GM12873 (cell line): ENCODE measurements around the gene PROSER2.

Experiments
- CTCF ChIP-seq: IDR thresholded peaks from 2 replicates; pipeline ENCODE4 v1.5.1; 2012; ENCODE audit warnings: low read depth, mild to moderate bottlenecking, moderate library complexity, low read length, control low read depth; ENCODE audit not compliant: insufficient read depth; ENCODE audit errors: missing control alignments

PROSER2 gene

GRCh38 chr10:11849911-11850310 lies 26.8 kb downstream of the PROSER2 start:
- no peak for TF ChIP-seq CTCF

- no peak for TF ChIP-seq CTCF
These were observed 28.8 kb downstream of the PROSER2 start for GRCh38 chr10:11851910-11852309.

- peak; percentile 57 for TF ChIP-seq CTCF
These were observed 30.3 kb downstream of the PROSER2 start for GRCh38 chr10:11853468-11853867.

- TF ChIP-seq CTCF: no peak
These were observed 31.1 kb downstream of the PROSER2 start for GRCh38 chr10:11854301-11854700.

- no peak for TF ChIP-seq CTCF
These were observed 32.9 kb downstream of the PROSER2 start for GRCh38 chr10:11856089-11856488.

GRCh38 chr10:11856678-11857077 lies 33.5 kb downstream of the PROSER2 start:
- TF ChIP-seq CTCF: no peak

- no peak for TF ChIP-seq CTCF
These were observed 34.9 kb downstream of the PROSER2 start for GRCh38 chr10:11858093-11858492.
